K562 (cell line): ENCODE results near the gene ZNF865. TPM values are rescaled to one million over a fixed set of nuclear protein-coding genes. Genes with fewer than 3 reads are reported as not detected.

Experiments used
- ATAC-seq: fragments of 200-7000 bp; cut with Tn5 transposase; 3 replicates; pipeline ENCODE4 v1.9.1; 2020; ENCODE audit warnings: moderate library complexity
- BruUV-seq: library from RNA; stranded (reverse); fragments of 400-500 nt; replicated peaks from 2 replicates; lab custom pipeline; 2021; lab: Mats Ljungman, UMichigan
- CTCF ChIA-PET: fragments of 300-600 bp; formaldehyde crosslinking; extraction: SDS; loops from one replicate; lab custom pipeline; 2021; ENCODE audit warnings: low intra/inter-chr PET ratio; lab: Yijun Ruan, JAX
- POLR2A ChIA-PET: fragments of 300-600, 350-650 bp; sonication (Branson Sonifier 250); formaldehyde crosslinking; extraction: SDS; loops from one replicate; lab custom pipeline; 2021; ENCODE audit warnings: antibody characterized with exemption, inconsistent platforms; lab: Yijun Ruan, JAX
- DNase-seq, 4 experiments: peaks; one replicate each; pipeline versions ENCODE4 v3.0.0 to v3.0.0-alpha.2; 2011 to 2018; ENCODE audit warnings: low spot score in 3 of 4, mixed read lengths in 3 of 4; ENCODE audit errors: extremely low read depth in 1 of 4
- FAIRE-seq: peaks from 2 replicates; lab custom pipeline; 2011; peaks lifted over from hg19 to GRCh38; lab: Jason Lieb, UNC
- H2AFZ ChIP-seq: 2 replicates; pipeline ENCODE4 v1.6.0; 2011; ENCODE audit warnings: low read depth, low read length, control low read depth, inconsistent platforms
- H3K27ac ChIP-seq: fragments of 200-600 bp; 3 replicates; pipeline ENCODE4 v1.8.0; 2011; ENCODE audit warnings: low read depth, mild to moderate bottlenecking, control low read depth, inconsistent platforms, low read length, moderate library complexity, mixed read lengths; ENCODE audit errors: extremely low read depth
- H3K27me3 ChIP-seq, 2 experiments: fragments of 300-600 bp in 1 of 2; 2 replicates in 1 of 2; 3 replicates in 1 of 2; pipeline versions ENCODE4 v1.6.0 to v1.8.0; 2011; ENCODE audit warnings: inconsistent platforms in 2 of 2, low read length in 2 of 2, mild to moderate bottlenecking in 1 of 2, mixed read lengths in 1 of 2, moderate library complexity in 1 of 2; ENCODE audit not compliant: control insufficient read depth in 2 of 2, insufficient read depth in 2 of 2
- H3K36me3 ChIP-seq: fragments of 300-600 bp; 3 replicates; pipeline ENCODE4 v1.8.0; 2011; ENCODE audit warnings: mild to moderate bottlenecking, low read length, inconsistent platforms; ENCODE audit not compliant: control insufficient read depth, insufficient read depth
- H3K4me1 ChIP-seq, 2 experiments: fragments of 200-600 bp in 1 of 2; replicated peaks in 1 of 2; 2 replicates in 1 of 2; 3 replicates in 1 of 2; pipeline versions ENCODE4 v1.5.1 to v1.8.0; 2011; ENCODE audit warnings: inconsistent platforms in 2 of 2, low read length in 2 of 2, mild to moderate bottlenecking in 1 of 2, mixed read lengths in 1 of 2, moderate library complexity in 1 of 2; ENCODE audit not compliant: control insufficient read depth in 2 of 2, insufficient read depth in 2 of 2
- H3K4me2 ChIP-seq: 2 replicates; pipeline ENCODE4 v1.6.1; 2011; ENCODE audit warnings: low read length, control low read depth, inconsistent platforms, mixed read lengths; ENCODE audit not compliant: insufficient read depth
- H3K4me3 ChIP-seq: fragments of 200-600 bp; sonication (generic), shearing (Covaris generic); 2 replicates; pipeline ENCODE4 v1.5.1; 2016; ENCODE audit warnings: control low read depth, inconsistent platforms
- H3K79me2 ChIP-seq: fragments of 200-600 bp; 3 replicates; pipeline ENCODE4 v1.8.0; 2011; ENCODE audit warnings: low read length, inconsistent platforms; ENCODE audit not compliant: control insufficient read depth, insufficient read depth
- H3K9ac ChIP-seq, 2 experiments: 2 replicates each; pipeline versions ENCODE4 v1.6.0 to v1.6.1; 2011; ENCODE audit warnings: low read depth in 2 of 2, low read length in 2 of 2, control low read depth in 1 of 2, inconsistent platforms in 1 of 2, mild to moderate bottlenecking in 1 of 2, mixed read lengths in 1 of 2; ENCODE audit not compliant: insufficient read depth in 1 of 2
- H3K9me1 ChIP-seq: one replicate; pipeline ENCODE4 v1.6.0; 2011; ENCODE audit warnings: inconsistent platforms, mild to moderate bottlenecking, low read length, moderate library complexity; ENCODE audit not compliant: control insufficient read depth, insufficient read depth
- H3K9me3 ChIP-seq: replicated peaks from 2 replicates; pipeline ENCODE4 v1.5.1; 2011; ENCODE audit warnings: low read depth, low read length, inconsistent platforms; ENCODE audit not compliant: control insufficient read depth, insufficient read depth
- H4K20me1 ChIP-seq: replicated peaks from 2 replicates; pipeline ENCODE4 v1.6.1; 2011; ENCODE audit warnings: low read length, inconsistent platforms, mixed read lengths; ENCODE audit not compliant: control insufficient read depth, insufficient read depth
- ATF6 ChIP-seq: sonication (generic); formaldehyde crosslinking; IDR thresholded peaks from 2 replicates; pipeline ENCODE4 v1.4.0; 2020; ENCODE audit warnings: mild to moderate bottlenecking, missing genetic modification reagents
- CBX3 ChIP-seq, 2 experiments: IDR thresholded peaks; 1 replicate in 1 of 2; 2 replicates in 1 of 2; pipeline ENCODE4 v1.6.1; 2012; ENCODE audit warnings: inconsistent platforms in 2 of 2, low read length in 2 of 2, borderline replicate concordance in 1 of 2, control low read depth in 1 of 2
- CHD7 ChIP-seq: fragments of 200-600 bp; sonication (generic); IDR thresholded peaks from one replicate; pipeline ENCODE4 v1.6.1; 2012; ENCODE audit warnings: mild to moderate bottlenecking, low read depth, low read length, inconsistent platforms
- CREB1 ChIP-seq, 2 experiments: sonication (generic) in 1 of 2; formaldehyde crosslinking in 1 of 2; IDR thresholded peaks; 2 replicates each; pipeline versions ENCODE4 v1.6.1 to v1.8.0; 2012 to 2022; ENCODE audit warnings: inconsistent platforms in 1 of 2, mild to moderate bottlenecking in 1 of 2, missing genetic modification reagents in 1 of 2, moderate library complexity in 1 of 2
- EHMT2 ChIP-seq: fragments of 450-650 bp; IDR thresholded peaks from 2 replicates; pipeline ENCODE4 v1.6.1; 2018; ENCODE audit warnings: antibody characterized with exemption
- KDM2B ChIP-seq: fragments of 250-450 bp; sonication (Bioruptor Pico); IDR thresholded peaks from 2 replicates; pipeline ENCODE4 v1.8.0; 2021; ENCODE audit warnings: mild to moderate bottlenecking, moderate library complexity
- SMARCA4 ChIP-seq: fragments of 450-650 bp; IDR thresholded peaks from 2 replicates; pipeline ENCODE4 v1.6.1; 2016
- XRCC5 ChIP-seq: fragments of 200-400 bp; formaldehyde crosslinking; IDR thresholded peaks from 2 replicates; pipeline ENCODE4 v1.6.1; 2017; ENCODE audit warnings: low read depth, mild to moderate bottlenecking, low read length
- WGBS: fragments of 100-300 bp; shearing (Covaris generic); methylation state at CpG from one replicate; pipeline ENCODE4 v1.1.6; 2016; ENCODE audit warnings: low coverage, mixed read lengths; ENCODE audit not compliant: insufficient coverage; ENCODE audit errors: missing lambda C conversion rate; 5-methylcytosine and 5-hydroxymethylcytosine counted together
- in situ Hi-C: fragments of 300-500 bp; cut with MboI; formaldehyde crosslinking; loops from 4 replicates; pipeline ENCODE4 v1.15.0; 2018; ENCODE audit warnings: inconsistent platforms, mixed read lengths
- intact Hi-C: fragments of 100-400 bp; cut with micrococcal nuclease; formaldehyde crosslinking; loops from 2 replicates; pipeline ENCODE4 v1.14.2; 2022
- polyA plus RNA-seq, 8 experiments: library from polyadenylated mRNA; depleted of rRNA in 4 of 8; stranded (reverse) in 5 of 8; unstranded in 3 of 8; fragments of >200 nt; fragmentation: Nextera tagmentation in 2 of 8; fragmentation: Illumina TruSeq in 1 of 8; extraction: Ambion mirVana in 2 of 8; extraction: Trizol in 1 of 8; gene quantifications; 2 replicates each; pipeline versions ENCODE4 v1.2.1 to v1.2.3, GENCODE V29; 2011 to 2014; ENCODE audit warnings: inconsistent platforms in 1 of 8, missing spikeins in 1 of 8
- total RNA-seq, 7 experiments: library from RNA; depleted of rRNA in 6 of 7; stranded (reverse); fragments of >200 nt in 6 of 7; fragmentation: Illumina TruSeq in 2 of 7; extraction: Trizol in 2 of 7; gene quantifications; 2 replicates each; pipeline versions ENCODE4 v1.2.1 to v1.2.3, GENCODE V29; 2011 to 2021; ENCODE audit warnings: low replicate concordance in 1 of 7

ZNF865 gene
- total and polyA plus RNA-seq, 9 of the 15 experiments (the other 6 are each of a cell fraction or from before 2014, with no cell fraction given), result 0.40 to 18.8 (median 1.6) TPM; not detected in 2

- Histone ChIP-seq H3K27me3 (no peaks in the 10 kb centered on the region), H3K27ac (peak overlapping the region; percentile 74; the same call in 2 of the 3 replicates), H3K4me3 (no peak overlapping the region), H3K9ac (no peak overlapping the region), H4K20me1 (no peaks in the 10 kb centered on the region), H3K9me1 (no peaks in the 10 kb centered on the region), H3K9me3 (no peaks in the 10 kb centered on the region), H3K4me2 (no peak overlapping the region), H3K79me2 (peaks cover 78% of the 10 kb centered on the region), H2AFZ (no peak overlapping the region), H3K4me1 (peaks cover 36 to 59% of the 10 kb centered on the region in 2 experiments), H3K36me3 (peaks cover 14% of the 10 kb centered on the region; the same call in 2 of the 3 replicates)
- intact Hi-C loops, result loop anchor here (10.0 kb wide), 1 partner anchor 494 kb away; the partner anchor contains the start of gene TNNT1
- BruUV-seq, result no TSS peak
- WGBS, result 79% methylated on average over 5 of the region's 6 CpGs
- POLR2A ChIA-PET, result interaction anchor here (0.6 kb wide), 1 partner anchor 300 kb away, joined by 3 read pairs; no protein-coding TSS in a partner anchor
- FAIRE-seq (peak; percentile 71), ATAC-seq (peak; percentile 32), DNase-seq (peak in 2 of 4 experiments; percentile 36 to 78)
- in situ Hi-C loops, result loop anchor here (5.0 to 25.0 kb wide), 4 partner anchors 173 to 764 kb away; partner anchors contain the start of genes FCAR, TNNT1 and ZSCAN5A
- CTCF ChIA-PET, result interaction anchor here (0.7 kb wide), 1 partner anchor 122 kb away, joined by 4 read pairs; no protein-coding TSS in a partner anchor
- TF ChIP-seq CHD7, result no peak
- TF ChIP-seq KDM2B, result no peak
- TF ChIP-seq SMARCA4, result no peak
- peak in 1 of 2 experiments; percentile 84; a peak in 2 of 3 replicates for TF ChIP-seq CBX3 (IDR thresholded peaks at IDR 0.05; ENCODE audit: borderline replicate concordance in 1 of 2, low read length in 2 of 2)
- TF ChIP-seq XRCC5, result no peak; the same call in 1 of the 2 replicates
- no peak for TF ChIP-seq ATF6
- peak; percentile 71; the same call in 1 of the 2 replicates for TF ChIP-seq EHMT2
- TF ChIP-seq CREB1 (IDR thresholded peaks at IDR 0.05), result no peak
- no peak for TF ChIP-seq CREB1 (CRISPR knock-in tag; IDR thresholded peaks at IDR 0.05)
Measured at GRCh38 chr19:55638864-55639359, 33.5 kb downstream of the ZNF865 start.
